ENCODE measurements around the gene DRD4.

DRD4 gene

DNA sequence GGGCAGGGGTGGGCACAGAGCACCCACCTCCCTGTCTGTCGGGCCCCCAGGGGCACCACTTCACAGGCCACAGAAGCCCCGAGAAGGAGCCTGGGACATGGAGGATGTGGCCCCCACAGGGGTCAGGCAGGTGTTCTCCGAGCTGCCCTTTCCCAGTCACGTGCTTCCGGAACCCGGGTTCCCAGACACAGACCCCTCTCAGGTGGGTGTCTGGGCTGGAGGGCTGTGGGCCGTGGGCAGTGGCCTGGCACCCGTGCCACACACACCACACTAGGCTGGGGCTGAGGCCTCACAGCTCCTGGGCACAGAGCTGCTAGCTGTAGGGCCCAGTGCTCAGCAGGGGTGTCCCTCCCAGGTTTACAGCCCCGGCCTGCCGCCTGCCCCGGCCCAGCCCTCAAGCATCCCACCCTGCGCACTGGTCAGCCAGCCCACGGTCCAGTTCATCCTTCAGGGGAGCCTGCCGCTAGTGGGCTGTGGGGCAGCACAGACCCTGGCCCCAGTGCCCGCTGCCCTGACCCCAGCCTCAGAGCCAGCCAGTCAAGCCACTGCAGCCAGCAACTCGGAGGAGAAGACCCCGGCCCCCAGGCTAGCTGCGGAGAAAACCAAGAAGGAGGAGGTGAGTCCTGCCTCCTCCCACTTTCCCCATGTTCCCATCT lies 26.8 kb upstream of the DRD4 start:
- no peak for DNase-seq

GRCh38 chr11:611001-611996 lies 25.8 kb upstream of the DRD4 start:
- DNase-seq: no peak

DNA sequence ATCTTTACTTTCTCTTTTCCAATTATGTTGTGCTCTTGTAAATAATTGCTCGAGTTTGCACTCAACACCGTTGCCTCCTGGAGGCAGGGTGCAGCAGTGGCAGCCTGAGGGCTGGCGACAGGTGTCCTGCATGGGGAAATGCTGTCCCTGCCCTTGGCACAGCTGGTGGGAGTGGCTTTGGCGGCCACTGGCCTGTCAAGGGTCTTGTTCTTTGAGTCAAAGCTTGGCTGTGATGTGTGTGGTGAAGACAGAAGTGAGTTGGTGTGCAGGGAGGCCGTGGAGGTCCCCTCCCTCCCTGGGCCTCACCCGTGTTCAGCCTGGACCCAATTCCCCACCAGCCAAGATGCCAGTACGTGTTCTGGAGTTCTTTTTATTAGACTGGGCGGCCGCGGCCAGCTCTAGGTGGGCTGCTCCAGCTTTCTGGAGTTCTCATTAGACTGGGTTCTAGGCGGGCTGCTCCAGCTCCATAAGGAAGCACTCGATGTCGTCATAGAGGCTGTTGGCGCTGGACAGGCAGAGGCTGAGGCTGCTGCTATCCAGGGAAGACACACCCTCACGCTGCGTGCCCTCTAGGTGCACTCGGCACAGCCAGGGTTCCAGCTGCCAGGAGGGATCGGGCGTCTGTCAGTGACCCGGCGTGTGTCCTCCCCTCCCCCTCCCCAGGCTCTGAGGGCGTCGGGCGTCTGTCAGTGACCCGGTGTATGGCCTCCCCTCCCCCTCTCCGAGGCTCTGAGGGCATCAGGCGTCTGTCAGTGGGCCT lies 24.7 kb upstream of the DRD4 start:
- no peak for DNase-seq

- DNase-seq: no peak
Observed at GRCh38 chr11:612961-613300, 24.1 kb upstream of the DRD4 start.

- no peak for DNase-seq
Observed at GRCh38 chr11:613369-613968, 23.6 kb upstream of the DRD4 start.

GRCh38 chr11:614021-614622 lies 22.9 kb upstream of the DRD4 start:
- no peak for DNase-seq

GRCh38 chr11:614623-615503 lies 22.2 kb upstream of the DRD4 start:
- DNase-seq: no peak

GRCh38 chr11:615504-616319 lies 21.4 kb upstream of the DRD4 start, which contains the start of gene IRF7:
TSS of gene IRF7 (minus strand) at chr11:615950. CDS start at chr11:615364, 586 bp downstream.
- DNase-seq: peak; percentile 80

DNA sequence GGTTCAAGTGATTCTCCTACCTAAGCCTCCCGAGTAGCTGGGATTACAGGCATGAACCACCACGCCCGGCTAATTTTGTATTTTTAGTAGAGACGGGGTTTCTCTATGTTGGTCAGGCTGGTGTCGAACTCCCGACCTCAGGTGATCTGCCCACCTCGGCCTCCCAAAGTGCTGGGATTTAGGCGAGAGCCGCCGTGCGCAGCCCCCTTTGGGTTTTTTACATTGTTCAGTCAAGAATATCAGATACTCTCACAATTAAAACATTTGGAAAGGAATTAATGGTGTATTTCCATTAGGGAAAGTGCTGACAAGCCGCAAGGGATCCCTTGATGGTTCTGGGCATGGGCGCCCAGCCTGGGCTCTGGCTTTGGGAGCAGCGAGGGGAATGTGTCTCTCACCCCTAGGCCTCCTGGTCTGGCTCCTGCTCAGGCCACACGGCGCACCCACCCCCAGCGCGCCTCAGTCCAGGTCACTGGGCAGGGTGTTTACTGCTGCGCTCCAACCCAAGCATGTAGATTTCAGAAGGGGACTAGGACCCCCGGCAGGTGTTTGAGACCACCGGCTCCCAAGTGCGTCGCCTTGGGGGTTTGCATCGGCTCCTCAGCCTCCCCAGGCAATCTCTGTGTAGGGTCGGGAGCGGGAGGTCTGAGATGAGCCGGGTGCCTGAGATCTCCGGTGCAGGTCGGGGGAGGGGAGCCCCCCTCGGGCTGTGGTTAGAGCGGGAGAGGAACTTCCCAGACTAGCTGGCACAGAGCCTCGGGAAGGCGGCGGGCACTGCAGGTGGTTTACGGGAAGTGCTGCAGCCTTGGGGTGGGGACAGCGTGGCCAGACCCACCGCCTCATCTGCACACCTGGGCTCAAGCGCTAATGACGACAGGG lies 20.5 kb upstream of the DRD4 start:
- DNase-seq: no peak

- DNase-seq: no peak
Observed at GRCh38 chr11:617199-617911, 19.7 kb upstream of the DRD4 start.

DNA sequence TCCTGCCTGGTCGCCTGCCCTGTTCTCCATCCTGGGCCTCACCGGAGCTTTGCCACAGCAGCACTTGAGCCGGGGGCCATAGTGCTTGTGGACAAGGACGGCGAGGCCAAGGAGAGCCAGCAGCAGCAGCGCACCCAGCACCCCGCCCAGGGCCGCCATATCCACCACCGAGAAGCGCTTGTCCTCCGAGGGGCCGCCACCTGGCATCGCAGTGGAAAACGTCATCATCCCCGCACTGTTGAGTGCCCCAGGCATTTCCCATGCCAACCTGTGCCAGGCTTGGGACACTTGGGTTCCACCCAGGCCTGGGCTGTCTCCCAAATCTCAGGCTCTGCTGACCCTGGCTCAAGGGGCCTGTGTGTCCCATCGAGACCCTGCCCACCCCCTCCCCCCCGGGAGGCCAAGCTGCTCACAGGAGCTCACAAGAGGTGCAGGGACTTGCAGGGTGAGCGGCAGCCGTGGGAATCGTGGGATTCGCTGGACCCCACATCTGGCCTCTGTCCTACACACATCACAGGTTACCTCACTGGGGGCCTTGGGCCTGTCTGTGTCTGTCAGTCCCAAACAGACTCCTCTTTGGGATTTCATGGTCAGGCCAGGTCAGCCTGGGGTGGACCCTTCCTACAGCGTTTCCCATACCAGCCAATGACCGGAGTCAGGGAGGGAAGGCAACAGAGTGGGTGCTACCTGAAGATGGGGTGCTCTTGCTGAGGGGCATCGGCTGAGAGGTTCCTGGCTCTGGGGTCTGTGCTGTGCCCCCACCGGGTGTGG lies 19.0 kb upstream of the DRD4 start:
- DNase-seq: no peak

DNA sequence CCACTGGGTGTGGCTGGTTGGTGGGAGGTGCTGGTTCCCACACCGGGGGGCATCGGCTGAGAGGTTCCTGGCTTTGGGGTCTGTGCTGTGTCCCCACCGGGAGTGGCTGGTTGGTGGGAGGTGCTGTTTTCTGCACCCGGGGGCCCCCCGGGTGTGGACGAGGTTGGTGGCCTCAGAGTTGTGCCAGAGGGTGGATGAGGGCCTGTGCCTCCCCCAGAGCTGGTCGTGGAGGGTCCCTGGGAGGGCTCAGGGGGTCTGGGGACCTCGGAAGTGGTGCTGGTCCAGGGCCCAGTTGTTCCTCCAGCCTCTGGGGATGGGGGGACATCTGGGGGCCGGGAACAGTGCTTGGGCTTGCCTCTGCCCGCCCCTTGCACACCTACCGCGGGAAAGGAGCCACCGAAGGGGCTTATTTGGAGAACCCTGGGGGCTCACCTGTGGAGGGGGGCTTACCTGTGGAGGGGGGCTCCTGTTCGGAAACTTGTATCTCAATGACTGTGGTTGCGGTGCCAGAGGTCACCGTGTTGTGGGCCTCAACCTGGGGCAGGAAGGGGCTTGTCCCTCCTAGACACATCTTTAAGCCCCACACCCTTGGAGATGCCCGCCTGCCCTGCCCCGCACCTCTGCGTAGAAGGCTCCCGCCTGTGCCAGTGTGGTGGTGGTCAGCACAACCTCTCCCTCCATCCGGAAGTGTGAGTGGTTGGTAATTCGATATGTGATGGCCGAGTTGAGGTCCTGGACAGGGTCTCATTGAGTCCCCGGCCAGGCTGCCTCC lies 18.0 kb upstream of the DRD4 start:
- DNase-seq: no peak

DNA sequence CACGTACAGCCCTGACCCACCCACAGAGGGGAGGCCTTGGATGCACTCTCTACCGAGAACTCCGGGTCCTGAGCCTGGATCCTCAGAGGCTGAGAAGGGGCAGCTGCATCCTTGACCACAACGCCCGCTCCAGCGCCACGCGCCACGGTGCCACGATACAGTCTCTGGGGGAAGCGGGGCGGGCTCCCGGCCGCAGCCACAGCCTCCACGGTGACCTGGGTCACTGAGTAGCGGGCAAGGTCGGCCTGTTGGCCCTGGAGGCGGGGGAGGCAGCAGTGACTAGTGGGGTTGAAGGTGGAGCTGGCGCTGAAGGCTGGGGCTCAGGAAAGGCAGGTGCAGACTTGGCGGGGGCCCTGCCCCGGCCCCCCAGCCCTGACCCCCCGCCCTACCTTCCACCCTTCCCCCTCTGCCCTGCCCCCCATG lies 17.4 kb upstream of the DRD4 start:
- DNase-seq: no peak

DNA sequence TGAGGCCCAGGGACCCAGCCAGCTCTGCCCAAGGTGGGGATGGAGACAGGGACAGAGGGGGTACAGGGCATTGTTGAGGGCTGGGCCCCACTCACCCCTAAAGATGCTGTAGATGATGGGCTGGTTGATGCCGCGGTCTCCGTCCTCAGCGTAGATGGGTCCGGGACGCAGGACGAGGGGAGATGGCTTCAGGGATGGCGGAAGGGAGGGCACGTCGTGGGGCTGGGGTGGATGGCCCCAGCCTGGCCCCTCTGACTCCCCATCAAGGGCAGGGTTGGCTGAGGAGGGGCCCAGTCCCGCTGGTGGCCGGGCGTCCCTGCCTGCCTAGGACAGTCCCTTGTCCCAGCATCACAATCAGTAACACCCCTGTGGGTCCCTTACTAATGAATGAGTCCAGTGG lies 16.9 kb upstream of the DRD4 start:
- DNase-seq: no peak

DNA sequence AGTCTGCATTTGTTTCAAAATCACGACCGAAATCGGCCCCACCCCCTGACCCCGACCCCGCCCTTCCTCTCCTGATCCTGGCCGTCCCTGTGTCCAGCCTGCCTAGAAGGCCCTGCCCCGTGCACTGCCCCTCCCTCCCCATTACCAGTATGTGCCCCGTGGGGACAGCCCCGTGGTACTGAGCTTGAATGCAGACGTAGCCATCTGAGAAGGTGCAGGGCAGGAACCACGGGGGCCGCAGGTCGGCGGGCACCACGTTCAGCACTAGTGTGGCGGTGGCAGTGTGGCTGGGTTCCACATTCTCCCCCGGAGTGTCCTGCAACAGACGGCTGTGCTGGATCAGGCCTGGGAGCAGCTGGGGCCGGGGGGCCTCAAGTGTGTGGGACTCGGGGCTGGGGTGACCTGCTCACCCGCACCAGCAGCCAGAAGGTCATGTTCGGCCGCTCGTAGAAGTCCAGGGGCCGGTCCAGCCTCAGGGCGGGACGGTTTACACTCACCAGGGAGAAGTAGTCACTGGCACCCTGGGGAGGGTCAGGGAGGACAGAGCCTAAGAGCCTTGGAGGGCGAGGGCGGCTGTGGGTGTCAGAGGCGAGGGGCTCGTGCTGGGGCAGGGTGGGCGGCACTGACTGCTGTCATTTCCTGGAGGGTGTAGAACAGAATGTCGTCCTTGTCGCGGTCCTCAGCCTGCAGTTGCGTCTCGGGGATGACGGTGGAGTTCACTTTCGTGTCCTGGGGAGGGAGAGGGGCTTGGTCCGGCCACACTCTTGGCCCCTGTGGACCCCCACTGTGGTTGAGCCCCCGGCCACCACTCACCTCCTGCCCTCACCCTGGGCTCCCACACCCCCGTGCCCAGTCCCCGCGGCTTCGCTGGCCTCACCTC lies 15.9 kb upstream of the DRD4 start:
- no peak for DNase-seq

DNA sequence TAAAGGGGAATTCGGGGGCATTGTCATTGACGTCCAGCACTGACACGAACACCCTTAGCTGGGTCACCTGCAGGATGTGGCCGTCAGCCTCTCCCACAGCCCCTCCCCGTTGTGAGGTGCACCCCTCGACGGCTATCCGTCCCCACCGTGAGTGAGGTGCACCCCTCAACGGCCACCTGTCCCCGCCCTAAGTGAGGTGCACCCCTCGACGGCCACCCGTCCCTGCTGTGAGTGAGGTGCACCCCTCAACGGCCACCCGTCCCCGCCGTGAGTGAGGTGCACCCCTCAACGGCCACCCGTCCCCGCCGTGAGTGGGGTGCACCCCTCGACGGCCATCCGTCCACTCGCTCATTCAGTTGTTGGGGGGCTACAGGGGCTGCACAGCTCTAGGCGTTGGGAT lies 15.2 kb upstream of the DRD4 start:
- no peak for DNase-seq

All from amniotic stem cell (primary cell).